A204.1 (cell line): ENCODE results near the gene SLC7A5.
"Not testable (repeated sequence)": the region's sequence is repeated elsewhere in the genome, so short reads cannot be mapped to it uniquely, and the experiment has no call there.

Experiments used
- FAIRE-seq: peaks from 2 replicates; lab custom pipeline; 2012; peaks lifted over from hg19 to GRCh38; lab: Jason Lieb, UNC

Gene SLC7A5

GRCh38 chr16:87887931-87888330, 18.6 kb upstream of the SLC7A5 start:
- FAIRE-seq, result not testable (repeated sequence)

GRCh38 chr16:87885371-87885967, 16.2 kb upstream of the SLC7A5 start:
- not testable (repeated sequence) for FAIRE-seq

GRCh38 chr16:87882436-87883019, 13.2 kb upstream of the SLC7A5 start:
- no peak for FAIRE-seq

- no peak for FAIRE-seq
Measured at GRCh38 chr16:87881324-87882200, 12.3 kb upstream of the SLC7A5 start.

GRCh38 chr16:87880117-87880696, 10.9 kb upstream of the SLC7A5 start:
- FAIRE-seq, result no peak

- FAIRE-seq, result not testable (repeated sequence)
Measured at GRCh38 chr16:87879411-87880013, 10.2 kb upstream of the SLC7A5 start.

GRCh38 chr16:87878704-87879103, 9.4 kb upstream of the SLC7A5 start:
- FAIRE-seq, result no peak

- no peak for FAIRE-seq
Measured at GRCh38 chr16:87877942-87878507, 8.7 kb upstream of the SLC7A5 start.

GRCh38 chr16:87874639-87875427, 5.5 kb upstream of the SLC7A5 start:
- no peak for FAIRE-seq

GRCh38 chr16:87870418-87871291, 1.3 kb upstream of the SLC7A5 start:
- FAIRE-seq, result not testable (repeated sequence)

GRCh38 chr16:87869879-87870417, 641 bp upstream of the SLC7A5 start:
- not testable (repeated sequence) for FAIRE-seq

- not testable (repeated sequence) for FAIRE-seq
Measured at GRCh38 chr16:87868254-87869029, 865 bp downstream of the SLC7A5 start.

- not testable (repeated sequence) for FAIRE-seq
Measured at GRCh38 chr16:87865902-87866555, 3.3 kb downstream of the SLC7A5 start.

GRCh38 chr16:87864331-87864989, 4.8 kb downstream of the SLC7A5 start:
- FAIRE-seq, result no peak

- FAIRE-seq, result not testable (repeated sequence)
Measured at GRCh38 chr16:87863327-87863635, 6.0 kb downstream of the SLC7A5 start.

GRCh38 chr16:87862597-87863326, 6.5 kb downstream of the SLC7A5 start:
- FAIRE-seq, result not testable (repeated sequence)

GRCh38 chr16:87861300-87862099, 7.8 kb downstream of the SLC7A5 start:
- not testable (repeated sequence) for FAIRE-seq
